GM12878 (cell line): Measurements from ENCODE around the gene ZMYND10.

Experiments used
- BHLHE40 ChIP-seq, 2 experiments: fragments of 450-650 bp in 1 of 2; IDR thresholded peaks; 2 replicates each; pipeline ENCODE4 v1.6.1; 2011 to 2017; ENCODE audit warnings: low read depth in 2 of 2, borderline replicate concordance in 1 of 2, improper control_type of control experiment in 1 of 2, low read length in 1 of 2, mild to moderate bottlenecking in 1 of 2
- CEBPZ ChIP-seq: fragments of 150-350 bp; IDR thresholded peaks from 2 replicates; pipeline ENCODE4 v1.6.1; 2016; ENCODE audit warnings: low read depth, low read length
- CTCF ChIP-seq, 3 experiments: IDR thresholded peaks in 2 of 3; conservative IDR thresholded peaks in 1 of 3; 2 replicates each; pipeline ENCODE4 v1.5.1; 2011; ENCODE audit warnings: low read depth in 3 of 3, low read length in 3 of 3, mild to moderate bottlenecking in 3 of 3, control low read depth in 2 of 3, moderate library complexity in 2 of 3, inconsistent platforms in 1 of 3, mixed read lengths in 1 of 3; ENCODE audit not compliant: control insufficient read depth in 2 of 3, insufficient read depth in 1 of 3; ENCODE audit errors: extremely low read depth in 1 of 3
- MYC ChIP-seq: IDR thresholded peaks from 2 replicates; pipeline ENCODE4 v1.6.1; 2011; ENCODE audit warnings: mild to moderate bottlenecking, low read length, moderate library complexity, inconsistent platforms; ENCODE audit not compliant: insufficient read depth, insufficient replicate concordance, insufficient read length, severe bottlenecking
- RELA ChIP-seq: fragments of 450-650 bp; IDR thresholded peaks from 2 replicates; pipeline ENCODE4 v1.8.0; 2014; ENCODE audit warnings: borderline replicate concordance; ENCODE audit not compliant: partially characterized antibody
- SIN3A ChIP-seq: IDR thresholded peaks from 2 replicates; pipeline ENCODE4 v1.6.1; 2012; ENCODE audit warnings: low read depth, low read length, improper control_type of control experiment
- SPI1 ChIP-seq: IDR thresholded peaks from 2 replicates; pipeline ENCODE4 v1.6.1; 2011; ENCODE audit warnings: low read depth, mild to moderate bottlenecking, low read length, moderate library complexity, borderline replicate concordance; ENCODE audit not compliant: insufficient read depth
- SRF ChIP-seq, 2 experiments: IDR thresholded peaks; 2 replicates each; pipeline ENCODE4 v1.6.1; 2011; ENCODE audit warnings: low read depth in 2 of 2, low read length in 2 of 2, mild to moderate bottlenecking in 1 of 2, moderate library complexity in 1 of 2

GRCh38 chr3:50330330-50330729, 15.2 kb downstream of the ZMYND10 start:
- TF ChIP-seq SIN3A, result no peak
- no peak for TF ChIP-seq CTCF (IDR thresholded peaks at IDR 0.05 in 2 of 3, conservative IDR thresholded peaks at IDR 0.05 in 1 of 3; ENCODE audit: control insufficient read depth in 2 of 3, extremely low read depth in 1 of 3, insufficient read depth in 1 of 3, low read depth in 3 of 3, low read length in 3 of 3)
- no peak for TF ChIP-seq CEBPZ
- TF ChIP-seq BHLHE40 (IDR thresholded peaks at IDR 0.05; ENCODE audit: borderline replicate concordance in 1 of 2, low read depth in 2 of 2, low read length in 1 of 2), result no peak
- TF ChIP-seq SRF (IDR thresholded peaks at IDR 0.05; ENCODE audit: low read depth in 2 of 2, low read length in 2 of 2), result no peak
- TF ChIP-seq MYC, result no peak
- no peak for TF ChIP-seq SPI1
- no peak for TF ChIP-seq RELA
